Measurements from ENCODE around the gene BCAN. TPM values are rescaled to one million over a fixed set of nuclear protein-coding genes. Genes with fewer than 3 reads are reported as not detected.

The BCAN gene
- total RNA-seq, 2 experiments from 2014 or later, result not detected

GRCh38 chr1:156643049-156643777, 1.3 kb downstream of the BCAN start:
- Mint-ChIP-seq H3K27me3 (peaks cover 78% of the 10 kb centered on the region), H3K9me3 (no peaks in the 10 kb centered on the region), H3K4me1 (ENCODE audit: low read depth) (peaks cover 20% of the 10 kb centered on the region), H3K27ac (no peak overlapping the region), H3K4me3 (no peak overlapping the region), H3K36me3 (ENCODE audit: low read depth) (no peaks in the 10 kb centered on the region)
- POLR2A ChIA-PET, result interaction anchor here (0.9 to 1.7 kb wide), 3 partner anchors 9 to 19 kb away, joined by 3 to 9 read pairs (median 4); no protein-coding TSS in a partner anchor
- DNase-seq (no peak), ATAC-seq (no peak)
- intact Hi-C loops (cut with micrococcal nuclease), result no loop called here
- CTCF ChIA-PET, result interaction anchor here (0.7 to 12.8 kb wide), 11 partner anchors 8 to 258 kb away, joined by 3 to 146 read pairs (median 8); no protein-coding TSS in a partner anchor
- no peak for TF ChIP-seq CTCF (IDR thresholded peaks at IDR 0.05)

DNA sequence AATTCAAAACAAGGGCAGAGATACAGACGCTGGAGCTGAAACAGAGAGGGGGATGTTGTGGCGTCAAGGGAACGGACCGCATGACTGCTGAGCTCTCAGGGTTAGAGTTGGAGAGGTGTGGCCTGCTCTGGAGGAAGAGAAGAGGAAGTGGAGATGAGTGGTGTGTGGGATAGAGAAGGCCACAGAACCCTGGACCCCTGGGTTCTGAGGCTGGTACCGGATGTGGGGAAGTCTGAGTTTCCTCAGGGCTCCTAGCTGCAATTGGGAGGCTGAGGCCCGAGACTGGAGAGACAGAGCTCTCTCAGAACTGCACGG, 1.8 kb downstream of the BCAN start:
- intact Hi-C loops (cut with micrococcal nuclease), result no loop called here
- ATAC-seq (peak; percentile 87), DNase-seq (peak; percentile 70)
- no peak overlapping the region for H3K4me3 Mint-ChIP-seq
- TF ChIP-seq CTCF (IDR thresholded peaks at IDR 0.05), result no peak
- no peak overlapping the region for H3K27ac Mint-ChIP-seq
- no peaks in the 10 kb centered on the region for H3K9me3 Mint-ChIP-seq
- peaks cover 20% of the 10 kb centered on the region for H3K4me1 Mint-ChIP-seq (ENCODE audit: low read depth)
- H3K36me3 Mint-ChIP-seq (ENCODE audit: low read depth), result no peaks in the 10 kb centered on the region
- POLR2A ChIA-PET, result interaction anchor here (0.9 to 1.7 kb wide), 3 partner anchors 9 to 20 kb away, joined by 3 to 9 read pairs (median 4); no protein-coding TSS in a partner anchor
- CTCF ChIA-PET, result interaction anchor here (0.7 to 12.8 kb wide), 10 partner anchors 13 to 258 kb away, joined by 3 to 146 read pairs (median 10); no protein-coding TSS in a partner anchor
- H3K27me3 Mint-ChIP-seq, result peaks cover 77% of the 10 kb centered on the region

- no peak overlapping the region for H3K4me3 Mint-ChIP-seq
- peaks cover 20% of the 10 kb centered on the region for H3K4me1 Mint-ChIP-seq (ENCODE audit: low read depth)
- peaks cover 77% of the 10 kb centered on the region for H3K27me3 Mint-ChIP-seq
- no peak for TF ChIP-seq CTCF (IDR thresholded peaks at IDR 0.05)
- POLR2A ChIA-PET, result interaction anchor here (1.5 to 1.7 kb wide), 2 partner anchors 8 to 14 kb away, joined by 4 to 9 read pairs; no protein-coding TSS in a partner anchor
- H3K36me3 Mint-ChIP-seq (ENCODE audit: low read depth), result no peaks in the 10 kb centered on the region
- no peak overlapping the region for H3K27ac Mint-ChIP-seq
- no peak for DNase-seq
- intact Hi-C loops (cut with micrococcal nuclease), result no loop called here
- CTCF ChIA-PET, result interaction anchor here (0.9 to 12.8 kb wide), 9 partner anchors 12 to 259 kb away, joined by 3 to 146 read pairs (median 13); no protein-coding TSS in a partner anchor
- no peak for ATAC-seq
- H3K9me3 Mint-ChIP-seq, result no peaks in the 10 kb centered on the region
Observed at GRCh38 chr1:156644146-156644545, 2.2 kb downstream of the BCAN start.

DNA sequence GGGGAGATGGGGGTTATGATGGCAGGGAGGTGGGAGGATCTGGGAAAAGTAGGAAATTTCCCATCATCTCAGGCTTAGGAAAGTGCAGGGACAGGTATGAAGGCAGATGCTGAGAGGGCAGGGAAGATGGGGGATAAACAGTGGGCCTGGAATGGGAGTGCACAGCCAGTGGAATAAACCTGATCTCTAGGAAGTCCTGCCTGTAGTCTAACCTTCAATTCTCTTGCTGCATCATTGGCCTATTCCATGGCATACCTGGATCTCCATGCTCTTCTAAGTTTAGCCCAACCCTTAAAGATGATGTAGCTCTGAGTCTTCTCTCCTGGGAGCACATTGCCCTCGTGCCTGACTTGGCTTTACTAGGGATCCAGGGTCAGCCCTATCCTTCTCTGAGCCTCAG, 2.7 kb downstream of the BCAN start:
- POLR2A ChIA-PET, result no interaction called here
- no peaks in the 10 kb centered on the region for H3K9me3 Mint-ChIP-seq
- no peak for DNase-seq
- intact Hi-C loops (cut with micrococcal nuclease), result no loop called here
- H3K36me3 Mint-ChIP-seq (ENCODE audit: low read depth), result no peaks in the 10 kb centered on the region
- no peak overlapping the region for H3K27ac Mint-ChIP-seq
- H3K27me3 Mint-ChIP-seq, result peaks cover 72% of the 10 kb centered on the region
- CTCF ChIA-PET, result interaction anchor here (0.7 to 12.8 kb wide), 9 partner anchors 12 to 259 kb away, joined by 3 to 146 read pairs (median 13); no protein-coding TSS in a partner anchor
- H3K4me1 Mint-ChIP-seq (ENCODE audit: low read depth), result peaks cover 20% of the 10 kb centered on the region
- no peak overlapping the region for H3K4me3 Mint-ChIP-seq
- no peak for ATAC-seq
- TF ChIP-seq CTCF (IDR thresholded peaks at IDR 0.05), result no peak

- no peak for TF ChIP-seq CTCF (IDR thresholded peaks at IDR 0.05)
- Mint-ChIP-seq H3K4me3 (no peak overlapping the region), H3K4me1 (ENCODE audit: low read depth) (peaks cover 20% of the 10 kb centered on the region), H3K27ac (no peak overlapping the region), H3K9me3 (no peaks in the 10 kb centered on the region), H3K36me3 (ENCODE audit: low read depth) (no peaks in the 10 kb centered on the region), H3K27me3 (peaks cover 69% of the 10 kb centered on the region)
- CTCF ChIA-PET, result interaction anchor here (0.7 to 12.8 kb wide), 6 partner anchors 11 to 66 kb away, joined by 3 to 146 read pairs (median 24); no protein-coding TSS in a partner anchor
- intact Hi-C loops (cut with micrococcal nuclease), result no loop called here
- DNase-seq (no peak), ATAC-seq (no peak)
- POLR2A ChIA-PET, result interaction anchor here (0.8 kb wide), 1 partner anchor 15 kb away, joined by 3 read pairs; no protein-coding TSS in a partner anchor
Observed at GRCh38 chr1:156645056-156645455, 3.1 kb downstream of the BCAN start.

All from activated CD8-positive, alpha-beta T cell treated with anti-CD3 and anti-CD28 coated beads for 36 hours (primary cell).